GM19351 (cell line): ENCODE data around the gene GATAD2B.
A peak's percentile ranks its signal among the peaks of the same experiment; 100 is the strongest.
"Not testable (repeated sequence)": the region's sequence is repeated elsewhere in the genome, so short reads cannot be mapped to it uniquely, and the experiment has no call there.

Experiments
- ATAC-seq: cut with Tn5 transposase; IDR thresholded peaks from one replicate; pipeline ENCODE4 v1.9.1; 2021; ENCODE audit warnings: mild to moderate bottlenecking, moderate library complexity; ENCODE audit not compliant: unreplicated experiment

GATAD2B gene

GRCh38 chr1:153899509-153899908 lies 23.3 kb downstream of the GATAD2B start:
- ATAC-seq, result no peak

- not testable (repeated sequence) for ATAC-seq
Measured at GRCh38 chr1:153895866-153896265, 26.9 kb downstream of the GATAD2B start.

GRCh38 chr1:153891042-153891441 lies 31.7 kb downstream of the GATAD2B start:
- not testable (repeated sequence) for ATAC-seq

- no peak for ATAC-seq
Measured at GRCh38 chr1:153888533-153888932, 34.2 kb downstream of the GATAD2B start.

GRCh38 chr1:153886127-153886526 lies 36.6 kb downstream of the GATAD2B start:
- no peak for ATAC-seq

- no peak for ATAC-seq
Measured at GRCh38 chr1:153883223-153883622, 39.5 kb downstream of the GATAD2B start.

GRCh38 chr1:153882296-153882912 lies 40.4 kb downstream of the GATAD2B start:
- no peak for ATAC-seq

- ATAC-seq, result no peak
Measured at GRCh38 chr1:153881751-153882150, 41.0 kb downstream of the GATAD2B start.

GRCh38 chr1:153880962-153881361 lies 41.8 kb downstream of the GATAD2B start:
- no peak for ATAC-seq

- ATAC-seq, result no peak
Measured at GRCh38 chr1:153880024-153880423, 42.7 kb downstream of the GATAD2B start.

- no peak for ATAC-seq
Measured at GRCh38 chr1:153877112-153877511, 45.7 kb downstream of the GATAD2B start.

- no peak for ATAC-seq
Measured at GRCh38 chr1:153872934-153873333, 49.8 kb downstream of the GATAD2B start.

GRCh38 chr1:153872331-153872730 lies 50.4 kb downstream of the GATAD2B start:
- no peak for ATAC-seq

GRCh38 chr1:153869486-153869885 lies 53.3 kb downstream of the GATAD2B start:
- ATAC-seq, result no peak

- ATAC-seq, result no peak
Measured at GRCh38 chr1:153866045-153866850, 56.5 kb downstream of the GATAD2B start.

GRCh38 chr1:153860285-153860684 lies 62.5 kb downstream of the GATAD2B start:
- ATAC-seq, result no peak

GRCh38 chr1:153857505-153857904 lies 65.3 kb downstream of the GATAD2B start:
- no peak for ATAC-seq

- no peak for ATAC-seq
Measured at GRCh38 chr1:153856763-153857162, 66.0 kb downstream of the GATAD2B start.

- no peak for ATAC-seq
Measured at GRCh38 chr1:153852170-153852569, 70.6 kb downstream of the GATAD2B start.

GRCh38 chr1:153849487-153850185 lies 73.1 kb downstream of the GATAD2B start:
- ATAC-seq, result peak; percentile 89

GRCh38 chr1:153848805-153849204 lies 74.0 kb downstream of the GATAD2B start:
- no peak for ATAC-seq

GRCh38 chr1:153845158-153845557 lies 77.6 kb downstream of the GATAD2B start:
- ATAC-seq, result no peak
